HG03460 (cell line): ENCODE data around the gene RAB39A.
"Not testable (repeated sequence)": the region's sequence is repeated elsewhere in the genome, so short reads cannot be mapped to it uniquely, and the experiment has no call there.

Experiments
- ATAC-seq: cut with Tn5 transposase; IDR thresholded peaks from one replicate; pipeline ENCODE4 v1.9.1; 2021; ENCODE audit not compliant: unreplicated experiment

RAB39A gene, protein sequence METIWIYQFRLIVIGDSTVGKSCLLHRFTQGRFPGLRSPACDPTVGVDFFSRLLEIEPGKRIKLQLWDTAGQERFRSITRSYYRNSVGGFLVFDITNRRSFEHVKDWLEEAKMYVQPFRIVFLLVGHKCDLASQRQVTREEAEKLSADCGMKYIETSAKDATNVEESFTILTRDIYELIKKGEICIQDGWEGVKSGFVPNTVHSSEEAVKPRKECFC

GRCh38 chr11:107928046-107928766 lies at the start of gene RAB39A:
Gene RAB39A (plus strand): TSS chr11:107928448. CDS start chr11:107928569, 121 bp downstream.
- peak; percentile 95 for ATAC-seq

- ATAC-seq = not testable (repeated sequence)
Measured at GRCh38 chr11:107881471-107881870, 46.8 kb upstream of the RAB39A start.

DNA sequence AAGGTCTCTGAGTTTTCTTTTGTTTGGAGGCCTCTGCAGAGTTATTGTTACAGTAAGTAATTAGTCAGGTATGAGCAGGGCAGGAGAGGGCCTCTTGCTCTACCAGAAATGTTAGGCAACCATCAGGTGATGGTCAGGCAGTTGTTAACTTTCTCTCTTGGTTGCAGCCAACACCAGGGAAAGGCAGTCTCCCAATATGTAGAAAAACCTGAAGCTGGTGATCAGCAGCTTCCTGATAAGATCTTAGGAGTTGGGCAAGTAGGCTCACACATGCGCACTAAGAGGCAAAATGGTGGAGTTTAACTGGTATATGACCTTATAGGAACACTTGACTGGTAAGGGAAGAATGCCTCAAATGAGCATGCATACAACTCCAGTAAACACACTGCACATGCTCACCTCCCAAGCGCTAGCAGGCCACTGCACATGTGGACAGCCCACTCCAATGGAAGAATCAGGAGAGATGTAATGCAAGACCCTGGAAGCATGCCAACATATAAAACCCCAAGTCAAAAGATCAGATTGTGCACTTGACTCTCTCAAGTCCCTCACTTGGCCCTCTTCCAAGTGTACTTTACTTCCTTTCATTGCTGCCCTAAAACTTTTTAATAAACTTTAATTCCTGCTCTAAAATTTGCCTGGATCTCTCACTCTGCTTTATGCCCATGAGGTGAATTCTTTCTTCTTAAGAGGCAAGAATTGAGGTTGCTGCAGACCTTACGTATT lies 46.0 kb upstream of the RAB39A start:
- no peak for ATAC-seq

DNA sequence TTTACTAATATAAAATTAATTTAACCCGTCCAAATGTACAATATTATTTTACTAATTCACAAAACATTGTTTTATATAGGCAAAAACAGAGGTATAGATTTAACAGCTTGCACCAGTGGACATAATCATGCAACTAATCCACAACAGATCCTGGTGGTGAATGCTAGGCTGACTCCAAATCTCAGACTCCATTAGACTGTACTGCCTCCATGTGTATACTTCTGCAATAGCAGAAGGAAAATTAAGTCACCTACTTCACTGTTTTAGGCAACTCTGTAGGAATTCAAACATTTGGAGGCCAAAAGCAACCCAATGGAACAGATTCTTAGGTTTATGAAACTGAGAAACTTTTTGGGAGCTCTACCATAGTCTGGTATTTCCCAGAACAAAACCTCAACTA lies 30.0 kb upstream of the RAB39A start:
- no peak for ATAC-seq

GRCh38 chr11:107908211-107908610 lies 20.0 kb upstream of the RAB39A start:
- ATAC-seq = no peak

- not testable (repeated sequence) for ATAC-seq
Measured at GRCh38 chr11:107912415-107912814, 15.8 kb upstream of the RAB39A start.

DNA sequence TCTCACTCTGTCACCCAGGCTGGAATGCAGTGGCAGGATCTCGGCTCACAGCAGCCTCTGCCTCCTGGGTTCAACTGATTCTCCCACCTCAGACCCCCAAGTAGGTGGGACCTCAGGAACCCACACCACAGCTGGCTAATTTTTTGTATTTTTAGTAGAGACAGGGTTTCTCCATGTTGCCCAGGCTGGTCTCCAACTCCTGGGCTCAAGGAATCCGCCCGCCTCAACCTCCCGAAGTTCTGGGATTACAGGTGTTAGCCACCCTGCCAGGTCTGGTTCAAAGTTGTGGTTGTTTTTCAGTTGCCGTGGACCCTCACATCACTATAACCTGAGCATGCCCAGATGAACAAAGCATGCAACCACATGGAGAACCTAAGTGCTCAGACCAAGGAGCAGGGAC lies 13.0 kb upstream of the RAB39A start:
- ATAC-seq = no peak

- no peak for ATAC-seq
Measured at GRCh38 chr11:107916671-107917241, 11.5 kb upstream of the RAB39A start.

GRCh38 chr11:107921997-107922396 lies 6.3 kb upstream of the RAB39A start:
- no peak for ATAC-seq

- ATAC-seq = not testable (repeated sequence)
Measured at GRCh38 chr11:107923519-107923918, 4.7 kb upstream of the RAB39A start.

DNA sequence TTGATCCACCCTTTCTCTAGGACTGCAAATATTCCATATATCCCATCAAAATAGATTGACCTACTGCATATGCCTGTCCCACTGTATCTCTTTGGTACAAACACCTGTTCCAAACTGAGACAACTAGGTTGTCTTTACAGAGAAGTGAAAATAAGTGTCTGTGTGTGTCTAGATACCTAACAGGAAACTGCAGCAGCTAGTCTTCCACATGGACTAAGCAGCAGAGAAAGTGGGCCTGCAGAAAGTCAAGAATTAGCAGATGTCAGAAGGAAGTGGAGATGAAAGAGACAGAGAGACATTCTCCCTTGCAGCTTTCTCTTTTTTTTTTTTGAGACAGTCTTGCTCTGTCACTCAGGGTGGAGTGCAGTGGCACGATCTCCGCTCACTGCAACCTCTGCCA lies 3.9 kb upstream of the RAB39A start:
- ATAC-seq = no peak

DNA sequence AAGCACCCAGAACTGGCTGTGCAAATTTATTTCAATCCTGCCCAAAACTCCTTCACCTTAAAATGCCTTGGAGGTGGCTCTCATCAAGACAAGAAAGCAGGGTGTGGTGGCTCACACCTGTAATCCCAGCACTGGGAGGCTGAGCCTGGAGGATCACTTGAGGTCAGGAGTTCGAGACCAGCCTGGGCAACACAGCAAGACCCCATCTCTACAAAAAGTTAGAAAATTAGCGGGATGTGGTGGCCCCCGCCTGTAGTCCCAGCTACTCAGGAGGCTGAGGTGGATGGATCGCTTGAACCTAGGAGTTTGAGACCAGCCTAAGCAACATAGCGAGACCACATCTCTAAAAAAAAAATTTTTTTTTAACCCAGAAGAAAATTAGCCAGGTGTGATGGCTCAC lies 689 bp upstream of the RAB39A start:
- ATAC-seq = no peak

DNA sequence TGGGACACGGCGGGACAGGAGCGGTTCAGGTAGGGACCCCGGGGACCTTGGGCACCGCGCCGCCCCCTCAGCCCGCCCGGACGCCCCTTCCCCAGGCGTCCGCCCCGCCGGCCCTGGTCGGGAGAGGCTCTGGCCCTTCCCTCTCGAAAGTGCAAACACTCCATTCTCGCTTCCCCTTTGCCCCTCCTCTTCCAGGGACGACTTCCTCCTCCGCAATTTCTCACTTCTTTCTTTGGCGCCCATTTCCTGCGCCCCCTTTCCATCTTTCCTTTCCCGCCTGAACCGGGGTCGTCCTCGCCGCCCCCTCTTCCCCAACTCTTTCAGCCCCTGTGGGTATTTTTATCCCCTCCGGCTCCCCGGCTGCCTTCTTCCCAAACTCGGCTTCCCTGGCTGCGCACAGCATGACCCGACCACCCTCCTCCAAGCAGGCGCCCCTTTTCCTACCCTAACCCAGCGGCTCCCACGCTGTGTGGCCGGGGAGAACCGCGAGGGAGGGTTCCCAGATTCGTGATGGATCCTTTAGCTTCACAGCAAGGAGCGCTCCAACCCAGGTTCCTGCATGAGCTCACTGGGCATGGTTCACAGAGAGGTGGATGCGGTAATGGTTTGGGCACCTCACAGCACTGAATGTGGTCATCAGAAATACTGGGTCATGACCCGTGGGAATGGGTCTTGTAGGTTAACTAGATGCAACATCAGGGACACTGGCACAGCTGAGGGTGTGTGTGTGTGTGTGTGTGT lies 689 bp downstream of the RAB39A start:
- ATAC-seq = peak; percentile 18

GRCh38 chr11:107929611-107930200 lies 1.5 kb downstream of the RAB39A start:
- ATAC-seq = no peak

GRCh38 chr11:107931206-107931605 lies 3.0 kb downstream of the RAB39A start:
- no peak for ATAC-seq

DNA sequence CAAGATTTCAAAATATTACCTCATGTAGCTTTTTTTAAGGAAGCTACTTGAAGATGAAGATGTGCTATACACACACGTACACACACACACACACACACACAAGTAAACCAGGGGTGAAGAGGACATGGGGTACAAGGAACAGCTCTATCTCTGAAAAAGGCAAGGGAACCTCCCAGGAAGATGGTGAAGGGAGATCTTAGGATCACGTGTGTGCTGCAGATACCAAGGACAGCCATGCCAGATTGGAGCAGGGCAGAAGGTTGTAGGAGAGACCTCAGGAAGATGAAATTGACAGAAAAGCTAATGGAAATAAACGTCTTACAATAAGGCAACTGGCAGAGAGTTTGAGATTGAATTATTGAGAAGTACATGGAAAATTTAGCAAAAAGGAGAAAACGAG lies 19.7 kb downstream of the RAB39A start:
- no peak for ATAC-seq

DNA sequence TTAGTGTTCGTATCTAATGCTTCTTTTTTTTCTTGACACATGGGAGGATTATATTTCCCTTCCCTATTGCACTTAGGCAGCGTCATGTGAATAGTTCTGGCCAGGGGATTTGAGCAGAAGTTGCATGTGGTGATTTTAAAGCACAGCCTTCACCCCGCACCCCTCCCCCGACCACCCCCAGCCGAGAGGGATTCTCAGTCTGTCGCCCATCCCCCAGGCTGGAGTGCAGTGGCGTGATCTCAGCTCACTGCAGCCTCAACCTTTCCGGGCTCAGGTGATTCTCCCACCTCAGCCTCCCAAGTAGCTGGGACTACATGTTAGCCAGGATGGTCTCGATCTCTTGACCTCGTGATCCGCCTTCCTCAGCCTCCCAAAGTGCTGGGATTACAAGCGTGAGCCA lies 20.1 kb downstream of the RAB39A start:
- not testable (repeated sequence) for ATAC-seq

GRCh38 chr11:107951155-107951554 lies 22.9 kb downstream of the RAB39A start:
- ATAC-seq = no peak

DNA sequence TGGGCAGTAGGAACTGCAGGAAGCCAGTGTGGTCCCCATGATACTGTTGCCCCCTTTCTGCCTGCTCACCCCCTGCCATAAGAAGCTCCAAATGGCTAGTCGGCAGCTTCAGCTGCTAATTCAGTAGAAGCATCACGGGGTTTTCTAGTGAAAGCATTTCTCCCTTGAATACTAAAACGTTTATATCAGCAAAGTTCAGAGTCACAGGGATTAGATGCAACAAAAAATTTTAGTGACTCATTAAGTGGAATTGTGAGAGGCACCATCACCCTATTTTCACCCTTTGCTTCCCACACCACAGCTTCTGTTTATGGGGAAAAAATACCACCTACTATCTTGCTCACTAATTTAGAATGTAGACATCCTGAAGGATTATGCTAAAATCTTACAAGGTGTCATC lies 25.2 kb downstream of the RAB39A start:
- ATAC-seq = no peak

DNA sequence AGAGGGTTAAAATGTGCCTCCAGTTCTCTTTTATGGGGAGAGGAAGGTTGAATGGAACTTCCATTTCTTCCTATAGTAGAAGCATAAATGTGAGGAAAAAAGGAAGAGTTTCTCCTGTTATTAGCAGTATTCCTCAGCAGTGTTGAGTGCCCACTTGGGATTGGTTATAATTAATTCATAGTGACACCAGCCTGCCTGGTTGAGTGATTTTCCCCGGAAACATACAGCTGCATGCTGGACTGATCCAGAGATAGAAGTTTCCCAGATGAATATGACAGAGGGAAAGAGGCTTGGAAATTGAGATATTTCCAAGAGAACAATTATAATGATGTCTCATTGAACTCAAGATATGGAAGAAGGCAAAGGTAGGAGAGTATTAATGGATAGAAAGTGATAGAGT lies 28.3 kb downstream of the RAB39A start:
- ATAC-seq = no peak
